ENCODE results near the gene TMEM203. TPM values are rescaled to one million over a fixed set of nuclear protein-coding genes. Genes with fewer than 3 reads are reported as not detected.
A peak's percentile ranks its signal among the peaks of the same experiment; 100 is the strongest.

TMEM203 gene
- total and polyA plus RNA-seq, 2 of the 13 experiments (the other 11 are each of a cell fraction or from before 2014, with no cell fraction given) = 23.4 to 36.7 TPM

DNA sequence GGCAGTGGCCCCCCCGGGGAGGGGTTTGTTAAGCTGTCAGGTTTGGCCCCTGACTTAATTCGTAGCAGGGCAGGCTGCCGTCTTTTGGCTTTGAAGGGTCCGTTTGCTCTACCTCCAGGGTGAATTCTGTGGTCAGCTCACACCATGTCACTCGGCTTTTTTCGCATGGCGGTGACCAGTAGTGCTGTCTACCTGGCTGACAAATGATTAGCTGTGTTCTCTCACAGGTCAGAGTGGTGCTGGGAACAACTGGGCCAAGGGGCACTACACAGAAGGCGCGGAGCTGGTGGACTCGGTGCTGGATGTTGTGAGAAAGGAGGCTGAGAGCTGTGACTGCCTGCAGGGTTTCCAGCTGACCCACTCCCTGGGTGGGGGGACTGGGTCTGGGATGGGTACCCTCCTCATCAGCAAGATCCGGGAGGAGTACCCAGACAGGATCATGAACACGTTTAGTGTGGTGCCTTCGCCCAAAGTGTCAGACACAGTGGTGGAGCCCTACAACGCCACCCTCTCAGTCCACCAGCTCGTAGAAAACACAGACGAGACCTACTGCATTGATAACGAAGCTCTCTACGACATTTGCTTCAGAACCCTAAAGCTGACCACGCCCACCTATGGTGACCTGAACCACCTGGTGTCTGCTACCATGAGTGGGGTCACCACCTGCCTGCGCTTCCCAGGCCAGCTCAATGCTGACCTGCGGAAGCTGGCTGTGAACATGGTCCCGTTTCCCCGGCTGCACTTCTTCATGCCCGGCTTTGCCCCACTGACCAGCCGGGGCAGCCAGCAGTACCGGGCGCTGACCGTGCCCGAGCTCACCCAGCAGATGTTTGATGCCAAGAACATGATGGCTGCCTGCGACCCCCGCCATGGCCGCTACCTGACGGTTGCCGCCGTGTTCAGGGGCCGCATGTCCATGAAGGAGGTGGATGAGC is 37.1 kb upstream of the TMEM203 start (continued):
- TF ChIP-seq ZBTB1 (CRISPR knock-in tag; IDR thresholded peaks at IDR 0.05; ENCODE audit: borderline replicate concordance) (no peak), MTA1 (CRISPR knock-in tag; IDR thresholded peaks at IDR 0.05; ENCODE audit: borderline replicate concordance) (0 out of 2 replicates have a peak, but pooled peaks have one; percentile 9), MYC (CRISPR knock-in tag; IDR thresholded peaks at IDR 0.05; ENCODE audit: borderline replicate concordance) (no peak), FOXA1 (IDR thresholded peaks at IDR 0.05) (no peak), FOXA1 (CRISPR knock-in tag; IDR thresholded peaks at IDR 0.05) (no peak), MAFK (conservative IDR thresholded peaks at IDR 0.05 in 1 of 2, IDR thresholded peaks at IDR 0.05 in 1 of 2; ENCODE audit: low read length in 2 of 2) (no peak), KLF11 (CRISPR knock-in tag; IDR thresholded peaks at IDR 0.05) (no peak), CBX1 (IDR thresholded peaks at IDR 0.05; ENCODE audit: low read depth) (no peak), JDP2 (CRISPR knock-in tag; IDR thresholded peaks at IDR 0.05; ENCODE audit: borderline replicate concordance) (no peak), TARDBP (CRISPR knock-in tag; IDR thresholded peaks at IDR 0.05) (no peak), ZNF709 (CRISPR knock-in tag; IDR thresholded peaks at IDR 0.05) (no peak), CHCHD3 (CRISPR knock-in tag; IDR thresholded peaks at IDR 0.05) (no peak), SRSF9 (IDR thresholded peaks at IDR 0.05; ENCODE audit: borderline replicate concordance, insufficient read depth, low read depth, low read length, poor library complexity, severe bottlenecking) (no peak), ZFYVE20 (CRISPR knock-in tag; IDR thresholded peaks at IDR 0.05; ENCODE audit: borderline replicate concordance, low read depth) (no peak), ZNF850 (CRISPR knock-in tag; conservative IDR thresholded peaks at IDR 0.05) (no peak), RFXANK (CRISPR knock-in tag; IDR thresholded peaks at IDR 0.05) (no peak), IRX3 (CRISPR knock-in tag; IDR thresholded peaks at IDR 0.05; ENCODE audit: borderline replicate concordance, low read depth) (no peak)
- TF ChIP-seq, protein P1, sequence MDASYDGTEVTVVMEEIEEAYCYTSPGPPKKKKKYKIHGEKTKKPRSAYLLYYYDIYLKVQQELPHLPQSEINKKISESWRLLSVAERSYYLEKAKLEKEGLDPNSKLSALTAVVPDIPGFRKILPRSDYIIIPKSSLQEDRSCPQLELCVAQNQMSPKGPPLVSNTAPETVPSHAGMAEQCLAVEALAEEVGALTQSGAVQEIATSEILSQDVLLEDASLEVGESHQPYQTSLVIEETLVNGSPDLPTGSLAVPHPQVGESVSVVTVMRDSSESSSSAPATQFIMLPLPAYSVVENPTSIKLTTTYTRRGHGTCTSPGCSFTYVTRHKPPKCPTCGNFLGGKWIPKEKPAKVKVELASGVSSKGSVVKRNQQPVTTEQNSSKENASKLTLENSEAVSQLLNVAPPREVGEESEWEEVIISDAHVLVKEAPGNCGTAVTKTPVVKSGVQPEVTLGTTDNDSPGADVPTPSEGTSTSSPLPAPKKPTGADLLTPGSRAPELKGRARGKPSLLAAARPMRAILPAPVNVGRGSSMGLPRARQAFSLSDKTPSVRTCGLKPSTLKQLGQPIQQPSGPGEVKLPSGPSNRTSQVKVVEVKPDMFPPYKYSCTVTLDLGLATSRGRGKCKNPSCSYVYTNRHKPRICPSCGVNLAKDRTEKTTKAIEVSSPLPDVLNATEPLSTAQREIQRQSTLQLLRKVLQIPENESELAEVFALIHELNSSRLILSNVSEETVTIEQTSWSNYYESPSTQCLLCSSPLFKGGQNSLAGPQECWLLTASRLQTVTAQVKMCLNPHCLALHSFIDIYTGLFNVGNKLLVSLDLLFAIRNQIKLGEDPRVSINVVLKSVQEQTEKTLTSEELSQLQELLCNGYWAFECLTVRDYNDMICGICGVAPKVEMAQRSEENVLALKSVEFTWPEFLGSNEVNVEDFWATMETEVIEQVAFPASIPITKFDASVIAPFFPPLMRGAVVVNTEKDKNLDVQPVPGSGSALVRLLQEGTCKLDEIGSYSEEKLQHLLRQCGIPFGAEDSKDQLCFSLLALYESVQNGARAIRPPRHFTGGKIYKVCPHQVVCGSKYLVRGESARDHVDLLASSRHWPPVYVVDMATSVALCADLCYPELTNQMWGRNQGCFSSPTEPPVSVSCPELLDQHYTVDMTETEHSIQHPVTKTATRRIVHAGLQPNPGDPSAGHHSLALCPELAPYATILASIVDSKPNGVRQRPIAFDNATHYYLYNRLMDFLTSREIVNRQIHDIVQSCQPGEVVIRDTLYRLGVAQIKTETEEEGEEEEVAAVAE (CRISPR knock-in tag; IDR thresholded peaks at IDR 0.05; ENCODE audit: borderline replicate concordance) = no peak
- TF ChIP-seq, protein P2, sequence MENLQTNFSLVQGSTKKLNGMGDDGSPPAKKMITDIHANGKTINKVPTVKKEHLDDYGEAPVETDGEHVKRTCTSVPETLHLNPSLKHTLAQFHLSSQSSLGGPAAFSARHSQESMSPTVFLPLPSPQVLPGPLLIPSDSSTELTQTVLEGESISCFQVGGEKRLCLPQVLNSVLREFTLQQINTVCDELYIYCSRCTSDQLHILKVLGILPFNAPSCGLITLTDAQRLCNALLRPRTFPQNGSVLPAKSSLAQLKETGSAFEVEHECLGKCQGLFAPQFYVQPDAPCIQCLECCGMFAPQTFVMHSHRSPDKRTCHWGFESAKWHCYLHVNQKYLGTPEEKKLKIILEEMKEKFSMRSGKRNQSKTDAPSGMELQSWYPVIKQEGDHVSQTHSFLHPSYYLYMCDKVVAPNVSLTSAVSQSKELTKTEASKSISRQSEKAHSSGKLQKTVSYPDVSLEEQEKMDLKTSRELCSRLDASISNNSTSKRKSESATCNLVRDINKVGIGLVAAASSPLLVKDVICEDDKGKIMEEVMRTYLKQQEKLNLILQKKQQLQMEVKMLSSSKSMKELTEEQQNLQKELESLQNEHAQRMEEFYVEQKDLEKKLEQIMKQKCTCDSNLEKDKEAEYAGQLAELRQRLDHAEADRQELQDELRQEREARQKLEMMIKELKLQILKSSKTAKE (CRISPR knock-in tag; IDR thresholded peaks at IDR 0.05; ENCODE audit: borderline replicate concordance) = no peak
- TF ChIP-seq, protein P3, sequence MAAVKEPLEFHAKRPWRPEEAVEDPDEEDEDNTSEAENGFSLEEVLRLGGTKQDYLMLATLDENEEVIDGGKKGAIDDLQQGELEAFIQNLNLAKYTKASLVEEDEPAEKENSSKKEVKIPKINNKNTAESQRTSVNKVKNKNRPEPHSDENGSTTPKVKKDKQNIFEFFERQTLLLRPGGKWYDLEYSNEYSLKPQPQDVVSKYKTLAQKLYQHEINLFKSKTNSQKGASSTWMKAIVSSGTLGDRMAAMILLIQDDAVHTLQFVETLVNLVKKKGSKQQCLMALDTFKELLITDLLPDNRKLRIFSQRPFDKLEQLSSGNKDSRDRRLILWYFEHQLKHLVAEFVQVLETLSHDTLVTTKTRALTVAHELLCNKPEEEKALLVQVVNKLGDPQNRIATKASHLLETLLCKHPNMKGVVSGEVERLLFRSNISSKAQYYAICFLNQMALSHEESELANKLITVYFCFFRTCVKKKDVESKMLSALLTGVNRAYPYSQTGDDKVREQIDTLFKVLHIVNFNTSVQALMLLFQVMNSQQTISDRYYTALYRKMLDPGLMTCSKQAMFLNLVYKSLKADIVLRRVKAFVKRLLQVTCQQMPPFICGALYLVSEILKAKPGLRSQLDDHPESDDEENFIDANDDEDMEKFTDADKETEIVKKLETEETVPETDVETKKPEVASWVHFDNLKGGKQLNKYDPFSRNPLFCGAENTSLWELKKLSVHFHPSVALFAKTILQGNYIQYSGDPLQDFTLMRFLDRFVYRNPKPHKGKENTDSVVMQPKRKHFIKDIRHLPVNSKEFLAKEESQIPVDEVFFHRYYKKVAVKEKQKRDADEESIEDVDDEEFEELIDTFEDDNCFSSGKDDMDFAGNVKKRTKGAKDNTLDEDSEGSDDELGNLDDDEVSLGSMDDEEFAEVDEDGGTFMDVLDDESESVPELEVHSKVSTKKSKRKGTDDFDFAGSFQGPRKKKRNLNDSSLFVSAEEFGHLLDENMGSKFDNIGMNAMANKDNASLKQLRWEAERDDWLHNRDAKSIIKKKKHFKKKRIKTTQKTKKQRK (IDR thresholded peaks at IDR 0.05; ENCODE audit: low read length) = no peak
